OCI-LY3 (cell line): ENCODE measurements around the gene S1PR3.

Experiments used
- EZH2phosphoT487 ChIP-seq: fragments of 200-600 bp; shearing (Covaris generic); IDR thresholded peaks from 2 replicates; pipeline ENCODE4 v1.6.1; 2018; ENCODE audit warnings: antibody characterized with exemption, mixed run types, low read depth
- TF ChIP-seq, protein P1 (sequence below): fragments of 200-600, 300-600 bp; sonication (generic); IDR thresholded peaks from 2 replicates; pipeline ENCODE4 v1.5.1; 2014; ENCODE audit warnings: antibody characterized with exemption, low read length, low read depth

DNA sequence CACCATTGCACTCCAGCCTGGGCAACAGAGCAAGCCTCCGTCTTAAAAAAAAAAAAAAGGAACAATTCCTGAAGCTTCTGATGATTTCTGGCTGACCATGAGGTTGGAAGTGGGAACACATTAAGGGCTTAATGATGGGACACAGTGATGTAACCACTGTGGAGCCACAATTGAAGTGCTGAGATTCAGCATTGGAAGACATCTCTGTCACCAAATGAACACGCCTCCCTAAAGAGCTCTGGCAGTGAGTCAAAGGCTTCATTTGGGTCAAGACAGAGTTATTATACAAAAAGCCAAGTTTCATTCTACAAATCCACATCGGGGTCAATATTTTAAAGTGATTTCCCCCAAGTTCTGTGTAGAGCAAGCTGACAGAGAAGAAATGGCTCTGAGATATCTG lies 4.5 kb upstream of the S1PR3 start:
- TF ChIP-seq, protein P1, sequence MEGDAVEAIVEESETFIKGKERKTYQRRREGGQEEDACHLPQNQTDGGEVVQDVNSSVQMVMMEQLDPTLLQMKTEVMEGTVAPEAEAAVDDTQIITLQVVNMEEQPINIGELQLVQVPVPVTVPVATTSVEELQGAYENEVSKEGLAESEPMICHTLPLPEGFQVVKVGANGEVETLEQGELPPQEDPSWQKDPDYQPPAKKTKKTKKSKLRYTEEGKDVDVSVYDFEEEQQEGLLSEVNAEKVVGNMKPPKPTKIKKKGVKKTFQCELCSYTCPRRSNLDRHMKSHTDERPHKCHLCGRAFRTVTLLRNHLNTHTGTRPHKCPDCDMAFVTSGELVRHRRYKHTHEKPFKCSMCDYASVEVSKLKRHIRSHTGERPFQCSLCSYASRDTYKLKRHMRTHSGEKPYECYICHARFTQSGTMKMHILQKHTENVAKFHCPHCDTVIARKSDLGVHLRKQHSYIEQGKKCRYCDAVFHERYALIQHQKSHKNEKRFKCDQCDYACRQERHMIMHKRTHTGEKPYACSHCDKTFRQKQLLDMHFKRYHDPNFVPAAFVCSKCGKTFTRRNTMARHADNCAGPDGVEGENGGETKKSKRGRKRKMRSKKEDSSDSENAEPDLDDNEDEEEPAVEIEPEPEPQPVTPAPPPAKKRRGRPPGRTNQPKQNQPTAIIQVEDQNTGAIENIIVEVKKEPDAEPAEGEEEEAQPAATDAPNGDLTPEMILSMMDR, result no peak
- TF ChIP-seq EZH2phosphoT487, result no peak
